Measurements from ENCODE around the gene MTUS2.

MTUS2 gene

GRCh38 chr13:29239653-29240525 is 419.8 kb downstream of the MTUS2 start:
- no peak for DNase-seq (ENCODE audit: low read depth)

- DNase-seq (ENCODE audit: low read depth), result no peak
These were observed 434.7 kb downstream of the MTUS2 start for GRCh38 chr13:29254626-29255370.

GRCh38 chr13:29255567-29255966 is 435.4 kb downstream of the MTUS2 start:
- DNase-seq (ENCODE audit: low read depth), result no peak

GRCh38 chr13:29260684-29261083 is 440.5 kb downstream of the MTUS2 start:
- DNase-seq (ENCODE audit: low read depth), result no peak

- DNase-seq (ENCODE audit: low read depth), result no peak
These were observed 446.1 kb downstream of the MTUS2 start for GRCh38 chr13:29266261-29266660.

- DNase-seq (ENCODE audit: low read depth), result no peak
These were observed 446.9 kb downstream of the MTUS2 start for GRCh38 chr13:29266756-29267733.

GRCh38 chr13:29270271-29270985 is 450.3 kb downstream of the MTUS2 start:
- DNase-seq (ENCODE audit: low read depth), result no peak

- no peak for DNase-seq (ENCODE audit: low read depth)
These were observed 451.5 kb downstream of the MTUS2 start for GRCh38 chr13:29271606-29272005.

GRCh38 chr13:29279356-29280254 is 459.5 kb downstream of the MTUS2 start:
- DNase-seq (ENCODE audit: low read depth), result no peak

- DNase-seq (ENCODE audit: low read depth), result no peak
These were observed 461.9 kb downstream of the MTUS2 start for GRCh38 chr13:29281932-29282495.

- no peak for DNase-seq (ENCODE audit: low read depth)
These were observed 464.6 kb downstream of the MTUS2 start for GRCh38 chr13:29284726-29285125.

GRCh38 chr13:29287237-29287636 is 467.1 kb downstream of the MTUS2 start:
- no peak for DNase-seq (ENCODE audit: low read depth)

GRCh38 chr13:29292045-29292444 is 471.9 kb downstream of the MTUS2 start:
- DNase-seq (ENCODE audit: low read depth), result no peak

GRCh38 chr13:29294821-29295220 is 474.7 kb downstream of the MTUS2 start:
- no peak for DNase-seq (ENCODE audit: low read depth)

GRCh38 chr13:29301027-29301426 is 480.9 kb downstream of the MTUS2 start:
- DNase-seq (ENCODE audit: low read depth), result no peak

GRCh38 chr13:29304148-29304547 is 484.0 kb downstream of the MTUS2 start:
- DNase-seq (ENCODE audit: low read depth), result no peak

- no peak for DNase-seq (ENCODE audit: low read depth)
These were observed 490.7 kb downstream of the MTUS2 start for GRCh38 chr13:29310806-29311205.

- DNase-seq (ENCODE audit: low read depth), result no peak
These were observed 495.7 kb downstream of the MTUS2 start for GRCh38 chr13:29315847-29316246.

GRCh38 chr13:29317828-29318227 is 497.7 kb downstream of the MTUS2 start:
- DNase-seq (ENCODE audit: low read depth), result no peak

- no peak for DNase-seq (ENCODE audit: low read depth)
These were observed 498.6 kb downstream of the MTUS2 start for GRCh38 chr13:29318741-29319140.

All from activated T-cell treated with anti-CD3 and anti-CD28 coated beads for 24 hours (primary cell).